Trophoblast cell (in vitro differentiated cells and primary cell): Measurements from ENCODE around the gene NAT16.

Source experiments
- DNase-seq, 2 donors: peaks; one replicate each; pipeline ENCODE4 v3.0.0-alpha.2; 2016
- H2AFZ ChIP-seq: 2 replicates; pipeline ENCODE4 v1.6.1; 2013; ENCODE audit warnings: low read length, moderate library complexity, mild to moderate bottlenecking; ENCODE audit not compliant: insufficient read depth, poor library complexity
- H2AK5ac ChIP-seq: 2 replicates; pipeline ENCODE4 v1.6.1; 2013; ENCODE audit warnings: mild to moderate bottlenecking, low read length
- H2BK120ac ChIP-seq: 2 replicates; pipeline ENCODE4 v1.6.1; 2013; ENCODE audit warnings: low read length, mild to moderate bottlenecking, moderate library complexity; ENCODE audit not compliant: insufficient read depth, poor library complexity
- H2BK12ac ChIP-seq: 2 replicates; pipeline ENCODE4 v1.6.1; 2013; ENCODE audit warnings: mild to moderate bottlenecking, low read length, moderate library complexity
- H2BK5ac ChIP-seq: 2 replicates; pipeline ENCODE4 v1.6.1; 2013; ENCODE audit warnings: low read length, low read depth, moderate library complexity, mild to moderate bottlenecking; ENCODE audit not compliant: poor library complexity
- H3K14ac ChIP-seq: 2 replicates; pipeline ENCODE4 v1.6.1; 2013; ENCODE audit warnings: mild to moderate bottlenecking, low read length
- H3K18ac ChIP-seq: 2 replicates; pipeline ENCODE4 v1.6.1; 2013; ENCODE audit warnings: mild to moderate bottlenecking, low read length
- H3K23ac ChIP-seq: 2 replicates; pipeline ENCODE4 v1.6.1; 2013; ENCODE audit warnings: low read length
- H3K27ac ChIP-seq: 2 replicates; pipeline ENCODE4 v1.5.1; 2013; ENCODE audit warnings: low read depth, mild to moderate bottlenecking, inconsistent platforms, low read length, moderate library complexity
- H3K27me3 ChIP-seq: 2 replicates; pipeline ENCODE4 v1.6.1; 2013; ENCODE audit warnings: inconsistent platforms, mild to moderate bottlenecking, low read length, moderate library complexity; ENCODE audit not compliant: insufficient read depth
- H3K36me3 ChIP-seq, 2 experiments: 1 replicate in 1 of 2; 2 replicates in 1 of 2; pipeline ENCODE4 v1.6.1; 2013; ENCODE audit warnings: low read length in 2 of 2, mild to moderate bottlenecking in 2 of 2, moderate library complexity in 1 of 2; ENCODE audit not compliant: insufficient read depth in 2 of 2, control insufficient read depth in 1 of 2
- H3K4ac ChIP-seq: 2 replicates; pipeline ENCODE4 v1.6.1; 2013; ENCODE audit warnings: low read depth, mild to moderate bottlenecking, low read length, moderate library complexity
- H3K4me1 ChIP-seq, 2 experiments: 1 replicate in 1 of 2; 2 replicates in 1 of 2; pipeline ENCODE4 v1.6.1; 2013; ENCODE audit warnings: low read length in 2 of 2, mild to moderate bottlenecking in 2 of 2, moderate library complexity in 1 of 2; ENCODE audit not compliant: insufficient read depth in 2 of 2, control insufficient read depth in 1 of 2
- H3K4me2 ChIP-seq: 2 replicates; pipeline ENCODE4 v1.6.1; 2013; ENCODE audit warnings: inconsistent platforms, mild to moderate bottlenecking, low read length, moderate library complexity
- H3K4me3 ChIP-seq: 2 replicates; pipeline ENCODE4 v1.5.1; 2013; ENCODE audit warnings: mild to moderate bottlenecking, low read depth, low read length, inconsistent platforms
- H3K79me1 ChIP-seq: one replicate; pipeline ENCODE4 v1.6.1; 2013; ENCODE audit warnings: low read length
- H3K79me2 ChIP-seq: 2 replicates; pipeline ENCODE4 v1.6.1; 2013; ENCODE audit warnings: low read length, mild to moderate bottlenecking; ENCODE audit not compliant: control insufficient read depth, insufficient read depth, poor library complexity
- H3K9ac ChIP-seq: 2 replicates; pipeline ENCODE4 v1.6.1; 2013; ENCODE audit warnings: mild to moderate bottlenecking, low read length
- H3K9me3 ChIP-seq: 2 replicates; pipeline ENCODE4 v1.6.1; 2013; ENCODE audit warnings: low read depth, mild to moderate bottlenecking, control low read depth, inconsistent platforms, low read length; ENCODE audit not compliant: insufficient read depth
- H4K12ac ChIP-seq: 2 replicates; pipeline ENCODE4 v1.6.1; 2013; ENCODE audit warnings: low read depth, mild to moderate bottlenecking, low read length, moderate library complexity
- H4K8ac ChIP-seq: 2 replicates; pipeline ENCODE4 v1.6.1; 2013; ENCODE audit warnings: low read depth, mild to moderate bottlenecking, low read length, moderate library complexity
- H4K91ac ChIP-seq: one replicate; pipeline ENCODE4 v1.6.1; 2013; ENCODE audit warnings: low read depth, mild to moderate bottlenecking, low read length, moderate library complexity
- WGBS: extraction: QIAGEN DNeasy Blood & Tissue Kit; methylation state at CpG from one replicate; pipeline ENCODE4 v1.1.7; 2013; ENCODE audit warnings: missing lambda C conversion rate; ENCODE audit not compliant: insufficient read length, insufficient coverage; ENCODE audit errors: extremely low coverage; 5-methylcytosine and 5-hydroxymethylcytosine counted together

The NAT16 gene

GRCh38 chr7:101197991-101198390, 17.9 kb upstream of the NAT16 start:
- no peak overlapping the region for H2AFZ ChIP-seq
- DNase-seq: no peak
- H2BK12ac ChIP-seq: no peak overlapping the region
- H2AK5ac ChIP-seq: no peak overlapping the region
- peaks cover 3% of the 10 kb centered on the region for H3K9me3 ChIP-seq
- H3K18ac ChIP-seq: no peak overlapping the region
- no peaks in the 10 kb centered on the region for H3K79me1 ChIP-seq
- no peak overlapping the region for H3K4me3 ChIP-seq
- H3K14ac ChIP-seq: no peak overlapping the region
- no peaks in the 10 kb centered on the region for H3K79me2 ChIP-seq
- H3K36me3 ChIP-seq: no peaks in the 10 kb centered on the region
- H3K23ac ChIP-seq: no peak overlapping the region
- H3K27me3 ChIP-seq: peaks cover 6% of the 10 kb centered on the region
- no peak overlapping the region for H2BK120ac ChIP-seq
- no peak overlapping the region for H3K4me2 ChIP-seq
- H3K9ac ChIP-seq: no peak overlapping the region
- no peak overlapping the region for H4K8ac ChIP-seq
- no peak overlapping the region for H4K12ac ChIP-seq
- no peak overlapping the region for H4K91ac ChIP-seq
- no CpG with 5 or more reads among the region's 21 CpGs for WGBS
- H2BK5ac ChIP-seq: no peak overlapping the region
- H3K27ac ChIP-seq: no peak overlapping the region
- H3K4me1 ChIP-seq: peaks cover 4 to 12% of the 10 kb centered on the region in 2 experiments
- no peak overlapping the region for H3K4ac ChIP-seq

DNA sequence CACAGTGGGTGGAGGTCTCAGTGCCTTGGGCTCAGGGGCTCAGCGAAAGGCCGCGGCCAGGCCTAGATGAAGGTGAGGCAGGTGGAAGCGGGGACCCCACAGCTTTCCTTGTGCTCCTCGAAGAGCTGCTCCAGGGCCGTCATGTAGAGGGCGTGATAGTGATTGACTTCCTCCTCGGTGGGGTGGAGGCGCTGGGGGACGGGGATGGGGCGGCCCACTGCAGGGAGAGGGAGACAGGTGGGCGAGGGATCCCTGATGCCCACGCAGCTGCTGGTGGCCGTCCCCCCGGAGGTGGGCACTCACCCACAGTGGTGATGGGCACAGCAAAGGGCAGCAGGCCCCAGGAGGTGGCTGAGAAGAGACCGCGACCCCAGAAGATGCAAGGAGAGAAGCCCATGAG, 15.8 kb upstream of the NAT16 start:
- Histone ChIP-seq H3K14ac (no peak overlapping the region), H2BK12ac (no peak overlapping the region), H3K4ac (no peak overlapping the region), H3K79me1 (no peaks in the 10 kb centered on the region), H4K8ac (no peak overlapping the region), H3K9ac (no peak overlapping the region), H3K27me3 (no peaks in the 10 kb centered on the region), H3K4me3 (no peak overlapping the region), H3K36me3 (no peaks in the 10 kb centered on the region), H3K9me3 (peaks cover 2% of the 10 kb centered on the region), H2AK5ac (no peak overlapping the region), H4K12ac (no peak overlapping the region), H3K4me2 (no peak overlapping the region), H3K18ac (no peak overlapping the region), H3K4me1 (peaks cover 1 to 4% of the 10 kb centered on the region in 2 experiments), H4K91ac (no peak overlapping the region), H2BK120ac (no peak overlapping the region), H2BK5ac (no peak overlapping the region), H3K23ac (no peak overlapping the region), H2AFZ (no peak overlapping the region), H3K79me2 (no peaks in the 10 kb centered on the region), H3K27ac (no peak overlapping the region)
- no CpG with 5 or more reads among the region's 17 CpGs for WGBS
- DNase-seq: no peak

DNA sequence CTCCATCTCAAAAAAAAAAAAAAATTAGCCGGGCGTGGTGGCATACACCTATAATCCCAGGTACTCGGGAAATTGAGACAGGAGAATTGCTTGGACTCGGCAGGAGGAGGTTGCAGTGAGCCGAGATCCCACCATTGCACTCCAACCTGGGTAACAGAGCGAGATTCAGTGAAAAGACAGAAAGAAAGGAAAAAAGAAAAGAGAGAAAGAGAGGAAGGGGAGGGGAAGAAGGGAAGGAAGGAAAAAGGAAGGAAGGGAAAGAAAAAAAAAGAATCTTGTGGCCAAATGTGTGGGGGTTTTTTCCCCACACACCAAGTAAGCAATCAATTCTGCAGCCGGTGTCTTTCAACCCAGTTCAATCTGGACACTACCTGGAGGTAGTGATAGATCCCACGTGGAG, 9.0 kb upstream of the NAT16 start:
- no peak overlapping the region for H4K12ac ChIP-seq
- WGBS: no CpG with 5 or more reads among the region's 8 CpGs
- no peak overlapping the region for H3K27ac ChIP-seq
- H2BK5ac ChIP-seq: no peak overlapping the region
- H2BK12ac ChIP-seq: no peak overlapping the region
- no peak overlapping the region for H3K18ac ChIP-seq
- H2AFZ ChIP-seq: no peak overlapping the region
- H3K4ac ChIP-seq: no peak overlapping the region
- H3K4me2 ChIP-seq: no peak overlapping the region
- H3K14ac ChIP-seq: no peak overlapping the region
- H3K4me3 ChIP-seq: no peak overlapping the region
- H3K27me3 ChIP-seq: no peaks in the 10 kb centered on the region
- H3K23ac ChIP-seq: no peak overlapping the region
- H3K4me1 ChIP-seq: no peaks in the 10 kb centered on the region
- no peak overlapping the region for H4K91ac ChIP-seq
- H3K9me3 ChIP-seq: no peaks in the 10 kb centered on the region
- no peak overlapping the region for H4K8ac ChIP-seq
- no peak for DNase-seq
- H2BK120ac ChIP-seq: no peak overlapping the region
- no peaks in the 10 kb centered on the region for H3K79me2 ChIP-seq
- H3K36me3 ChIP-seq: no peaks in the 10 kb centered on the region
- no peaks in the 10 kb centered on the region for H3K79me1 ChIP-seq
- H3K9ac ChIP-seq: no peak overlapping the region
- H2AK5ac ChIP-seq: no peak overlapping the region

- DNase-seq: no peak
- WGBS: no CpG with 5 or more reads among the region's 4 CpGs
- no peaks in the 10 kb centered on the region for H3K36me3 ChIP-seq
Measured at GRCh38 chr7:101186844-101187428, 6.8 kb upstream of the NAT16 start.

More at GRCh38 chr7:101186844-101187428, 6.8 kb upstream of the NAT16 start:
- H3K9ac ChIP-seq: no peak overlapping the region
- H4K91ac ChIP-seq: no peak overlapping the region
- no peak overlapping the region for H3K4ac ChIP-seq
- H3K27ac ChIP-seq: no peak overlapping the region
- H2BK12ac ChIP-seq: no peak overlapping the region
- H2AFZ ChIP-seq: no peak overlapping the region
- no peak overlapping the region for H4K8ac ChIP-seq
- H2BK5ac ChIP-seq: no peak overlapping the region
- no peak overlapping the region for H4K12ac ChIP-seq
- H3K23ac ChIP-seq: no peak overlapping the region
- no peaks in the 10 kb centered on the region for H3K4me1 ChIP-seq
- no peak overlapping the region for H2AK5ac ChIP-seq
- no peaks in the 10 kb centered on the region for H3K9me3 ChIP-seq
- H3K27me3 ChIP-seq: no peaks in the 10 kb centered on the region
- no peak overlapping the region for H3K4me2 ChIP-seq
- no peak overlapping the region for H3K14ac ChIP-seq
- H3K79me1 ChIP-seq: no peaks in the 10 kb centered on the region
- no peaks in the 10 kb centered on the region for H3K79me2 ChIP-seq
- no peak overlapping the region for H3K18ac ChIP-seq
- H2BK120ac ChIP-seq: no peak overlapping the region
- H3K4me3 ChIP-seq: no peak overlapping the region
